ENCODE measurements around the gene CSNK2A2.

CSNK2A2 gene

GRCh38 chr16:58194790-58195189, 3.1 kb downstream of the CSNK2A2 start:
- no peak for TF ChIP-seq CTCF (IDR thresholded peaks at IDR 0.05; ENCODE audit: control insufficient read depth, insufficient read depth, low read depth, low read length, missing control alignments)
- H3K4me3 ChIP-seq (ENCODE audit: control insufficient read depth, low read depth, low read length), result no peak overlapping the region
- DNase-seq (ENCODE audit: low read depth), result no peak

- DNase-seq (ENCODE audit: low read depth), result no peak
- H3K4me3 ChIP-seq (ENCODE audit: control insufficient read depth, low read depth, low read length), result no peak overlapping the region
- no peak for TF ChIP-seq CTCF (IDR thresholded peaks at IDR 0.05; ENCODE audit: control insufficient read depth, insufficient read depth, low read depth, low read length, missing control alignments)
Observed at GRCh38 chr16:58187665-58188421, 10.1 kb downstream of the CSNK2A2 start.

GRCh38 chr16:58187092-58187491, 10.8 kb downstream of the CSNK2A2 start:
- no peak overlapping the region for H3K4me3 ChIP-seq (ENCODE audit: control insufficient read depth, low read depth, low read length)
- no peak for TF ChIP-seq CTCF (IDR thresholded peaks at IDR 0.05; ENCODE audit: control insufficient read depth, insufficient read depth, low read depth, low read length, missing control alignments)
- no peak for DNase-seq (ENCODE audit: low read depth)

GRCh38 chr16:58186176-58186944, 11.5 kb downstream of the CSNK2A2 start:
- no peak for TF ChIP-seq CTCF (IDR thresholded peaks at IDR 0.05; ENCODE audit: control insufficient read depth, insufficient read depth, low read depth, low read length, missing control alignments)
- H3K4me3 ChIP-seq (ENCODE audit: control insufficient read depth, low read depth, low read length), result no peak overlapping the region
- DNase-seq (ENCODE audit: low read depth), result no peak

- no peak for DNase-seq (ENCODE audit: low read depth)
- no peak for TF ChIP-seq CTCF (IDR thresholded peaks at IDR 0.05; ENCODE audit: control insufficient read depth, insufficient read depth, low read depth, low read length, missing control alignments)
- no peak overlapping the region for H3K4me3 ChIP-seq (ENCODE audit: control insufficient read depth, low read depth, low read length)
Observed at GRCh38 chr16:58177353-58177710, 20.6 kb downstream of the CSNK2A2 start.

GRCh38 chr16:58176608-58177352, 21.1 kb downstream of the CSNK2A2 start:
- DNase-seq (ENCODE audit: low read depth), result no peak
- TF ChIP-seq CTCF (IDR thresholded peaks at IDR 0.05; ENCODE audit: control insufficient read depth, insufficient read depth, low read depth, low read length, missing control alignments), result no peak
- H3K4me3 ChIP-seq (ENCODE audit: control insufficient read depth, low read depth, low read length), result no peak overlapping the region
